ENCODE measurements around the gene OCEL1.

GRCh38 chr19:17183271-17183761, 42.7 kb upstream of the OCEL1 start:
- no peak for TF ChIP-seq CTCF (conservative IDR thresholded peaks at IDR 0.05 in 1 of 2, IDR thresholded peaks at IDR 0.05 in 1 of 2; ENCODE audit: extremely low read depth in 1 of 2, insufficient read depth in 1 of 2, low read depth in 1 of 2, low read length in 2 of 2)
- TF ChIP-seq EZH2 (IDR thresholded peaks at IDR 0.05; ENCODE audit: borderline replicate concordance, low read length) = no peak

Measured in mammary epithelial cell (primary cell).